Upper lobe of left lung (tissue), 4 donors: Measurements from ENCODE around the gene GAPDH.

Experiments used
- CTCF ChIP-seq, 6 experiments: fragments of 450-650 bp in 4 of 6; fragments of 200-600 bp in 2 of 6; sonication (generic) in 2 of 6; IDR thresholded peaks; one replicate each; pipeline ENCODE4 v1.5.1; 2016 to 2019; ENCODE audit warnings: antibody characterized with exemption in 6 of 6
- EP300 ChIP-seq, 4 donors: sonication (generic); formaldehyde crosslinking; IDR thresholded peaks; one replicate each; pipeline ENCODE4 v1.5.1; 2017; ENCODE audit warnings: antibody characterized with exemption in 4 of 4, control low read depth in 2 of 4
- POLR2A ChIP-seq, 4 donors: fragments of 450-650 bp; IDR thresholded peaks; one replicate each; pipeline ENCODE4 v1.5.1; 2016 to 2017; ENCODE audit warnings: antibody characterized with exemption in 4 of 4, mild to moderate bottlenecking in 2 of 4
- POLR2AphosphoS5 ChIP-seq, 2 donors: sonication (generic); formaldehyde crosslinking; IDR thresholded peaks; one replicate each; pipeline ENCODE4 v1.5.1; 2017; ENCODE audit warnings: antibody characterized with exemption in 2 of 2

- TF ChIP-seq POLR2AphosphoS5 (IDR thresholded peaks at IDR 0.05) (no peak), CTCF (IDR thresholded peaks at IDR 0.05) (no peak), POLR2A (IDR thresholded peaks at IDR 0.05) (no peak), EP300 (IDR thresholded peaks at IDR 0.05) (no peak)
These were observed 14.2 kb downstream of the GAPDH start for GRCh38 chr12:6548556-6548955.
